K562 (cell line): ENCODE data around the gene DNASE1L3.
"Not testable (repeated sequence)": the region's sequence is repeated elsewhere in the genome, so short reads cannot be mapped to it uniquely, and the experiment has no call there.

Experiments used
- BHLHE40 ChIP-seq: IDR thresholded peaks from 2 replicates; pipeline ENCODE4 v1.6.1; 2011; ENCODE audit warnings: low read length, improper control_type of control experiment
- CTCF ChIP-seq, 3 experiments: IDR thresholded peaks in 2 of 3; conservative IDR thresholded peaks in 1 of 3; 2 replicates each; pipeline ENCODE4 v1.5.1; 2011 to 2012; ENCODE audit warnings: low read length in 3 of 3, mild to moderate bottlenecking in 3 of 3, control low read depth in 2 of 3, improper control_type of control experiment in 1 of 3, inconsistent platforms in 1 of 3, low read depth in 1 of 3, mixed read lengths in 1 of 3, moderate library complexity in 1 of 3; ENCODE audit not compliant: insufficient read depth in 2 of 3
- EZH2 ChIP-seq: IDR thresholded peaks from 2 replicates; pipeline ENCODE4 v1.6.1; 2012; ENCODE audit warnings: low read depth, mild to moderate bottlenecking, inconsistent platforms, low read length, borderline replicate concordance
- SP1 ChIP-seq: sonication (generic); formaldehyde crosslinking; IDR thresholded peaks from 2 replicates; pipeline ENCODE4 v1.8.1; 2022; ENCODE audit warnings: mild to moderate bottlenecking, missing genetic modification reagents

- not testable (repeated sequence) for TF ChIP-seq SP1 (CRISPR knock-in tag); CTCF (IDR thresholded peaks at IDR 0.05 in 2 of 3, conservative IDR thresholded peaks at IDR 0.05 in 1 of 3; ENCODE audit: insufficient read depth in 2 of 3, low read depth in 1 of 3, low read length in 3 of 3); BHLHE40; EZH2
Observed at GRCh38 chr3:58227933-58228332, 17.2 kb upstream of the DNASE1L3 start.
